Activated T-cell treated with anti-CD3 and anti-CD28 coated beads for 4 hours (primary cell): ENCODE measurements around the gene RCE1.

ENCODE experiments used
- DNase-seq: peaks from one replicate; pipeline ENCODE4 v3.0.0-alpha.2; 2020

Gene RCE1

DNA sequence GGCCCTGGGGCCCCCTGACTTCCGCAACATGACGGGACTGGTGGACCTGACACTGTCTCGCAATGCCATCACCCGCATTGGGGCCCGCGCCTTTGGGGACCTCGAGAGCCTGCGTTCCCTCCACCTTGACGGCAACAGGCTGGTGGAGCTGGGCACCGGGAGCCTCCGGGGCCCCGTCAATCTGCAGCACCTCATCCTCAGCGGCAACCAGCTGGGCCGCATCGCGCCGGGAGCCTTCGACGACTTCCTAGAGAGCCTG is 14.6 kb downstream of the RCE1 start:
- no peak for DNase-seq

DNA sequence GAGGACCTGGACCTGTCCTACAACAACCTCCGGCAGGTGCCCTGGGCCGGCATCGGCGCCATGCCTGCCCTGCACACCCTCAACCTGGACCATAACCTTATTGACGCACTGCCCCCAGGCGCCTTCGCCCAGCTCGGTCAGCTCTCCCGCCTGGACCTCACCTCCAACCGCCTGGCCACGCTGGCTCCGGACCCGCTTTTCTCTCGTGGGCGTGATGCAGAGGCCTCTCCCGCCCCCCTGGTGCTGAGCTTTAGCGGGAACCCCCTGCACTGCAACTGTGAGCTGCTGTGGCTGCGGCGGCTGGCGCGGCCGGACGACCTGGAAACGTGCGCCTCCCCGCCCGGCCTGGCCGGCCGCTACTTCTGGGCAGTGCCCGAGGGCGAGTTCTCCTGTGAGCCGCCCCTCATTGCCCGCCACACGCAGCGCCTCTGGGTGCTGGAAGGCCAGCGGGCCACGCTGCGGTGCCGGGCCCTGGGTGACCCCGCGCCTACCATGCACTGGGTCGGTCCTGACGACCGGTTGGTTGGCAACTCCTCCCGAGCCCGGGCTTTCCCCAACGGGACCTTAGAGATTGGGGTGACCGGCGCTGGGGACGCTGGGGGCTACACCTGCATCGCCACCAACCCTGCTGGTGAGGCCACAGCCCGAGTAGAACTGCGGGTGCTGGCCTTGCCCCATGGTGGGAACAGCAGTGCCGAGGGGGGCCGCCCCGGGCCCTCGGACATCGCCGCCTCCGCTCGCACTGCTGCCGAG is 15.1 kb downstream of the RCE1 start:
- DNase-seq: no peak

DNA sequence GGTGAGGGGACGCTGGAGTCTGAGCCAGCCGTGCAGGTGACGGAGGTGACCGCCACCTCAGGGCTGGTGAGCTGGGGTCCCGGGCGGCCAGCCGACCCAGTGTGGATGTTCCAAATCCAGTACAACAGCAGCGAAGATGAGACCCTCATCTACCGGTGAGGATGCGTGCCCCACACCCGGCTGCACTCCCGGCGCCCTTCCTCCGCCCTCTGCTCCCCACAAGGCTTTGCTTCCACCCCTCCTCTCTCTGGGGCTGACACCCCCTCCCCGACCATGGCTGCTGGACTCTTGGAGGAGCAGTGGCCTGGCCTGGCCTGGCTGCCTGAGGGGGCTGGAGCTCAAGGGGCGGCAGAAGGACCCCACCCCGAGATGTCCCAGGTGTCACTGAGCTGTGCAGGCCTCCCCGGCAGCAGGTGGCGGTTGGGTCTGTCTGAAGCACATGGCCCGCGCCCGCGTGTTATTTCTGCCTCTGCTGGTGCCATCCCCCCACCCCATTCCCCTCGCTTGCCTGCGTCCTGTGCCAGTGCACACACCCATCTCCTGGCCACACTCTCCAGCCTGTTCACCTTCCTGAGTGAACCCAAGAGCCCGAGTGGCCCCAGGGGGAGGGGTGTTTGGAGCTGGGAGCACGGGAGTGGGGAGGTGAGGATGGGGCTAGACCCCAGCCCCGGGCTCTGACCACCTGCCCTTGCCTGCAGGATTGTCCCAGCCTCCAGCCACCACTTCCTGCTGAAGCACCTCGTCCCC is 15.9 kb downstream of the RCE1 start:
- DNase-seq: no peak

DNA sequence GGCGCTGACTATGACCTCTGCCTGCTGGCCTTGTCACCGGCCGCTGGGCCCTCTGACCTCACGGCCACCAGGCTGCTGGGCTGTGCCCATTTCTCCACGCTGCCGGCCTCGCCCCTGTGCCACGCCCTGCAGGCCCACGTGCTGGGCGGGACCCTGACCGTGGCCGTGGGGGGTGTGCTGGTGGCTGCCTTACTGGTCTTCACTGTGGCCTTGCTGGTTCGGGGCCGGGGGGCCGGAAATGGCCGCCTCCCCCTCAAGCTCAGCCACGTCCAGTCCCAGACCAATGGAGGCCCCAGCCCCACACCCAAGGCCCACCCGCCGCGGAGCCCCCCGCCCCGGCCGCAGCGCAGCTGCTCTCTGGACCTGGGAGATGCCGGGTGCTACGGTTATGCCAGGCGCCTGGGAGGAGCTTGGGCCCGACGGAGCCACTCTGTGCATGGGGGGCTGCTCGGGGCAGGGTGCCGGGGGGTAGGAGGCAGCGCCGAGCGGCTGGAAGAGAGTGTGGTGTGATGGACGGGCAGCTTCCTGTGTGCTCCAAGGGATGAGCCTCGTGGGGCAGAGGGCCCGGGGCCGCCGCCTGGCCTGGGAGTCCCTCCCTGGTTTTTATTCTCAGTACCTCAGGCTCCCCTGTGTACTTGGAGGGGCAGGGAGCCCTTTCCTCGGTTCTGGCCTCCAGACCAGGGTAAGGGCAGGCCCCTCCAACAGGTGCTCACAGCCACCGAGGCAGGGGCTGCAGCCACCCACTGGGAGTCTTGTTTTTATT is 16.6 kb downstream of the RCE1 start:
- no peak for DNase-seq

DNA sequence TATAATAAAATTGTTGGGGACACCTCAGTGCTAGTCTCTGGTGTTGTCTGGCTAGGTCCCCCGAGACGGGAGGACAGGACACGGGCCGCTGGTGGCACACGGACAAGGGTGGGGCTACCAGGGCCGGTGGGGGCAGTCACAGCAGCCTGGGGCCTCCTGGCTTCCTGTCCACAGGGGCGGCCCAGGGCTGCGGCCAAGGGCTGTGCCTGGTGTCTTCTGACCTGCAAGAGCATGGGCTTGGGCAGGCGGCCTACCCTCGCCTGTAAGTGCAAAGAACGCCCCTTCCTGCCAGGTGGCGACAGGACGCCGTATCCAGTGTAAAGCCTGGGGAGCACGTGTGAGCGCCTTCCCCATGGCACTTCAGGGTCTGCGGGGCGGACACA is 17.2 kb downstream of the RCE1 start:
- DNase-seq: no peak

DNA sequence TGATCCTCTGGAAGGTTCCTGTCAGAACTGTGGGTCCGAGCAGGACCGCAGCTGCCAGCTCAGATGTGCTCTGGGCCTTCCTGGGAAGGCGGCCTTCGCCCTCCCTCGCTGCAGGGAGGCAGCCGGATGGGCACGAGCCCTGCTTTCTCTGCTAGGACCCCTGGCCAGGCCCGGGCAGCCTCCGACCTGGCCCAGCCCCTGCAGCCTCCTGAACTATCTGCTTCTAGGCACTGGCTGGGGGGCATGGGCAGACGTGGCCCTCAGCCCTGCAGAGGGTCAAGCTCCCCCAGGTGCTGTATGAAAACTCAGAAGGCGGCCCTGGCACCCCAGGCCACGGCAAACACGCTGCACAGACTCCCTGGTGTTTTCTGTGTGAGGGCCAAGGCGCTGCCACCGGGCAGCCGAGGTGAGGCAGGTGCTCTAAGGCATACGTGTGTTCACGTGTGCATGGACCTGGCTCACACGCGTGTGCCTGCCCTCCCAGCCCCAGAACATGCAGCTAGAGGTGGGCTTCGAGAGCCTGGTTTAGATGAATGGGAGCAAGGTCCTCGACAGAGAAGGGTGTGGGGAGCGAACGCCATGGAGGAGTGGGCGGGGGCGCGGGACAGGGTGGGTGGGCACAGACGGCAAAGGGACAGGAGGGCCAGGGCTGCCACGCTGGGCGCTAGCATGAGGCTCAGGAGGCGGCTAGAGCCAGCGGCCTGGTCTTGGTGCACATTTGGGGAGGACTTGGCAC is 18.0 kb downstream of the RCE1 start:
- DNase-seq: no peak

DNA sequence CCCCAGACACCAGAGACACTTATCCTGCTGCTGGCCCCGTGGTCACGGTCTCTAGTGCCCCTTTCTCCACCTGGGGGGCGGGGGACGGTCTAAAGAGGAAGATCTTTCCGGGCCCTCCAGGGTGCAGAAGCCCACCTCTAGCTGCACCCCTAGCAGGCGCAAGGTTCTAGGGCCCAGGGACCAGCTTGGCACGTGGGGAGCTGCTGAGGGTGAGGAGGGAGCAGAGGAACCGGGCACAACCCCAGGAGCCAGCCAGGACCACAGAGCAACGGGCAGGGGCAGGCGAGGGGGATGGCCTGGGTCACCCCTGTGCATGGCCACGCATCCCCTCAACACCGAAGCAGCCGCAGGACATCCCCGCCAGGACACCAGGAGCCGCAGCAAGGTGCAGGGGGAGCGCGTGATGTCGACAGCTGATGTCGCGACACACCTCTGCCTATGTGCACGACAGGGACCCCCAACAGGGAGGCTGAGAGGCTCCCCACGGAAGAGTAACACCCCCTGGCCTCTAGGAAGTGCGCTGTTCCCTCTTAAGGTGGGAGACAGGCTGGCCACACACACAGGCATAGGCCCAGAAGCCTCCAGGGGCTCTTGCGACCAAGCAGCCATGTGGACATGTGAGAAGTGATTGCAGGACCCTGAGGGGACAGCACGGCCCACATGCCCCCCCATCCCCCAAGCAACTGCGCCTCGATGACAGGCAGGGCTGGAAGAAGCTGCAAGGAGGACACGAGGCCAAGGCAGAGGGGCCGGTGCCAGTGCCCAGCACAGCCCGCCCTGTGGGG is 18.7 kb downstream of the RCE1 start:
- DNase-seq: no peak

DNA sequence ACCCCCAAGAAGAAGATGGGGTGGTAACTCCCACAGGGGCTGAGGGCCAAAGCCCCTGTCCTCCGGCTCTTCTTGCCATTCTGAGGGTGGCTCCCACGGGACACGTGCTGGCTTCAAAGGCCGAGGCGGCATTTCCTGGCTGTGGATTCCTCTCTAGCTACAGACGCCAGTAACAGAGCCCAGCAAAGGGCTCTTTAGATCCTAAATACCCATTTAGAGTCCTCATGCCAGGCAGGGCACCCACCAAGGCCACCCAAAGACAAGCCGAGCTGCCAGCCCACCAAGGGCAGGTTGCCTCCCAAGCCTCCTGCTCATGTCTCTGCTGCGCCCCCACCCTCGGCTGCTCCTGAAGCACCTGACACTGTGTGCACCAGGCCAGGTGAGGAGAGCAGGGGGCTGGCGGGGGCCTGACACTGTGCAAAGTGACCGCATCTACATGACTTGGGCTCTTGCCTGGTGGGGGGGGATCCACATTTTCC is 19.4 kb downstream of the RCE1 start:
- DNase-seq: no peak

DNA sequence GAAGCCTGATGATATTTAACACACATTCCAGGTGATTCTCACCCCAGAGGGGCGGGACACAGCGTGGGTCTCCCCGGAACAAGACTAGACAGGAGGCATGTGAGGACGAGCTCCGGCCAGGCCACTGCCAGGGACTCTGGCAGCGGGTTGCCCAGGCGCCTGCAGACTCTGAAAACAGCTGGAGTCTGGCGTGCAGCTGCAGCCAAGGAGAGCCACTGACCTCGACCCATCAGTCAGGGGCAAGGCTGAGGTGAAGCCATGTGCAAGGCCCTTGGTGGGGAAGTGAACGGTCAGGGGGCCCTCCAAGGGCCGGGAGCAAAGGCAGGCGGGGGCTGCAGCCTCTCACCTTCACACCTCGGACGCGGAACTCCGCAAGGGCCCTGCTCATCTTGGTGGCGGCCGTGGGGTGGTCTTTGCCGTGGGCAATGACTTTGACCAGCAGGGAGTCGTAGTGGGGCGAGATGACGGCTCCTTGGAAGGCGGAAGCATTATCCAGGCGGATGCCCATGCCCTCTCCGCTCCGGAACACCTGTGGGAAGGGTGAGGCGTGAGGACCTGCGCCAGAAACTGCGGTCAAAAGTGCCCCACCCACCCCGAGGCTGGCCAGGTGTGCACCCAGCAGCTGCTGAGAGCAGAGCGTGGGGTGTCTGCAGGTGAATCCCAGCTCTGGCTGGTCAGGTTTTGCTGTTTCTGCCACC is 20.3 kb downstream of the RCE1 start:
- DNase-seq: no peak

DNA sequence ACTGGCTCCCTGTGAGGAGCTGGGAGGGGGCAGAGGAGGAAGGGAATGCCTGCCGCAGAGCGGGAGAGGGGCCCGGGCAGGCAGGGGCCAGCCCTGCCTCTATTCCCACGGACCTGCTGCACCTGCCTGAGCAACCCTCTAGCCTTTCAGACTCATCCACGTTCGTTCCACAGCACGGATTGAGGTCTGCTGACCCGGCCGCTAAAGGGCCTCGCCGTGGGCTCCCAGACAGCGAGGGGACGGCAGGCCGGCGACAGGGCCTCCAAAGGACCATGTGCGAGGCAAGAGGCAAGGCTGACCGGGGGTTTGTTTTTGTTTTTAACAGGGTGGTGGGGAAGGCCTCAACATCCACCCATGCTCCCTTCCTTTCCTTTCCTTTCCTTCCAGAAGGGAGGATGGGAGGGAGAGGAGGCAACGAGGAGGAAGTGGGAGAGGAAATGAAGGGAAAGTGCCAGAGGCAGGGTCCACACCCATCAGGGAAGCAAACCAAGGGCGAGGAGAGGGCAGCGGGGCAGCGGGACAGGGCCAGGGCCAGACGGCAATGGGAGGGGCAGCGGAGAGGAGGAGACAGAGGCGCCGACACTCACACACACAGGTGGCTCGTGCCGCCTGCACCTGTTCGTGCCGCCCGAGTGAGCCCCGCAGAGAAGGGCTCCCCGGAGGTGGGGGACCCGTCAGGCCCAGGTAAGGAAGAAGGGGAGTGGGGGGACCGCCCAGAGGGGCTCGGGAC is 21.1 kb downstream of the RCE1 start:
- no peak for DNase-seq

DNA sequence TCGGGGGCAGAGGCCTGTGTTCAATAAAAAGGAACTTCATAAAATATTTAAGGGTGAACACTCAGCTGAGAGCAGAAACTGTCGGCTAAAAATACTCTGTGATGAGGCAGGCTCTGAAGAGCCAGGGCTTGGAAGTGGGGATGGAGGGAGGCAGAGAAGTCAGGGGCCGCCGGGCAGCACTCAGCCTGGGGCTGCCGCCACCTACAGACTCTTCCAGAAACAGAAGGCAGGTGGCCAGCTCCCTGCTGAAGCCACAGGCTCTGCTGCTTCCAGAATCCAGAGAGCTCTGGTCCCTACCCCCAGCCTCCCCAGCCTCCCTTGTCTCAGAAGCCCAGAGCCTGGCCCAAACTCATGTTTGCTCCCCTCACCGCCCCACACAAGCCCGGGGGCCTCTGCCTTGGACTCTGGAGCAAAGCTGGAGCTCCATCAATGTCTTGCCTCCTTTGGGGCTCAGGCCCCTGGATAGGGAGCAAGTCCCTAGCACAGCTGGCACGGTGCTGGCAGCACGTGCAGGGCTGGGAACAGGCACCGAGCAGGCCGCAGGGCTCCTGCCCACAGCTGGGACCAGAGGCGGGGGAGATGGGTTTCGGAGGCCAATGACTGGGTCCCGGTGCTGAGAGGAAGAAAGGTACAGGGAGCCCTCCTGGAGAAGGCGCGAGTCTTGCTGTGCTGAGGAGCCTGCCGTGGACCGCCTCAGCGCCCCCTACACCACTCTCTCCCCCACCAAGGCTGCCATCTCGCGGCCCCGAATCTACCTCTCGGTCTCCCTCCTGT is 21.9 kb downstream of the RCE1 start:
- DNase-seq: no peak

DNA sequence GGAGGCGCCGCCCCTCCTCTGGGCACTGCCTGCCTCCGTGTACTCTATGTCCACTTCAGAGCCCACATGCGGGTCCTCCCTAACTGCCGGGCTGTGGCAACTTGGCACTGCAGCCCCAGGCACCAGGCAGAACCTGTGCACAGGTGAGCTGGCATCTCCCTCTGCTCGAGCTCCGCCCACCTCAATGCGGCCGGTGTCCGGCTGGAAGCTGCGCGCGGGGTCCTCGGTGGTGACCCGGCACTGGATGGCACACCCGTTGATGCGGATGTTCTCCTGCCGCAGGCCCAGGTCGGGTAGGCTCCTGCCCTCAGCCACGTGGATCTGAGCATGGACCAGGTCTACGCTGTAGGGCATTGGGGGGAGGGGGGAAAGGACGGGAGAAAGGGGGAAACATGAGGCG is 22.8 kb downstream of the RCE1 start:
- no peak for DNase-seq

DNA sequence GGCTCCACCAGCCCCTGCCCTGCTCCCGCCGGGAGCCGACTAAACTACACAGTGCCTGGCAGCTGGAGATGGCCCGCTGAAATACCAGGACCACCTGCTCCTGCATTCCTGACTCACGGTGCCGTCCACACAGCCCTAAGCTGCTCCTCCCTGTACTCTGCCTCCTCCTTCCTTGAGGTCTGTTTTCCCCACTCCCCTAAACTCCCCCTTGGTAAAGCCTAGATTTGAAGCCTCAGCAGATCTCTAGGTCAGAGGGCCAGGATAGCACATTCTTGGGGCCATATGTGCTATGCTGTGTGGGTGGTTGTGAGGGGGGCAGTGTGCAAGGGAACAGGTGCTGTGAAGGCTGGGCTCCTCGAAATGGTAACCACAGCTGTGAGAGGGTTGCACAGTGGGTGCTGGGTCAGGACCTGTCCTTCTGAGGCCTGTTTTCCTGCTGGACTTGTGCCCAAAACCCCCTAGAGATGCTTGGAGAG is 23.3 kb downstream of the RCE1 start:
- no peak for DNase-seq

DNA sequence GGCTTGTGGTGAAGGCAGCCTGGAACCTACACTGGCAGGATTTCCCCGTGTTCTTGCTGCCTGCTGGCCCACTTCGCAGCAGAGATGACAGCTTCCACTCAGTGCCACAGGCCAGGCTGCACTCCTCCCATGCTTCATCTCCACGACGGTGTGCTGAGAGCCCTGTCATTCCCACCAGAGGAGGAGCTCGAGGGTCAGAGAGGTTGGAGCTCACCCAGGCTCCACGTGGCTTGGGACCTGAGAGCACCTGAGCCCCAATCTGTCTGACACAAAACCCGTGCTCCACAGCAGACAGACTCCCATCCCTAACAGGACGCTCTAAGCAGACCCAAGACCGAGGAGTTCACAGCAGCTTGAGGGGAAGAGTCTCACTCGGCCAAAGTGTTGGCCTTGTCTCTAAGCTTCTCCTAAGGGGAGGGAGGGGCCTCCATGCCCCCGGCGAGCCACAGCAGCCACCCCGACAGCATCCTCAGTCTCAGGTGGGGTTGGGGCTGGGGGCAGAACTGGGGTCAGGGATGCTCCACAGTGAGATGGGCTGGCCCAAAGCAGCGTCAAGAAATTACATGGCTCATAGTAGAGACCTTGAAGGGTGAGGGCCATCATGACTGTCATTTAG is 24.3 kb downstream of the RCE1 start:
- no peak for DNase-seq

DNA sequence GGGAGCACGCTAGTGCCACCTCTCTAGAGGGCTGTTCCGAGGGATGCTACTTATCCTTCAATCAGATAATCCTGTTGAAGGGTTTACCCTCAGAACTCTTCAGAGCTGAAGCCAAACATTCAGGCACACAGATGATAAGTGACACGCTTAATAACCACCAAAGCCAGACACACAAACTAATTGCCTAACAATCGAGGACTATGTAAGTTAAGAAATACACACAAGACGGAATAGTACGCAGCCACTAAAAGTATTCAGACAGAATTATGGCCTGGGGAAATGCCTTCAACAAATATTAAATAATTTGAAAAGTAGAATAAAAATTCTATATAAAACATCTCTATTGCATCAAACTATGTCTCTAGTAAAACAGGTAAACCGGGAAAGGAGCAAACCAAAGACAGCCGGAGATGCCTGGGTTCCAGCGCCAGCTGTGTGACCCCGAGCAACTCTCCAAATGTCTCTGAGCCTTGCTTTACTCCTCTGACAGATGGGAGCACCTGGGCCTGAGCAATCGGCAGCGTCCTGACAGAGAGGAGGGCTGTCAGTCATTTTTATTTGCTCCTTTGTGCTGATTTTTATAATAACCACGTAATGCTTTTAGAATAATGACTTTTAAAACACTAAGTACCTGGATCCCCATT is 25.0 kb downstream of the RCE1 start:
- no peak for DNase-seq

DNA sequence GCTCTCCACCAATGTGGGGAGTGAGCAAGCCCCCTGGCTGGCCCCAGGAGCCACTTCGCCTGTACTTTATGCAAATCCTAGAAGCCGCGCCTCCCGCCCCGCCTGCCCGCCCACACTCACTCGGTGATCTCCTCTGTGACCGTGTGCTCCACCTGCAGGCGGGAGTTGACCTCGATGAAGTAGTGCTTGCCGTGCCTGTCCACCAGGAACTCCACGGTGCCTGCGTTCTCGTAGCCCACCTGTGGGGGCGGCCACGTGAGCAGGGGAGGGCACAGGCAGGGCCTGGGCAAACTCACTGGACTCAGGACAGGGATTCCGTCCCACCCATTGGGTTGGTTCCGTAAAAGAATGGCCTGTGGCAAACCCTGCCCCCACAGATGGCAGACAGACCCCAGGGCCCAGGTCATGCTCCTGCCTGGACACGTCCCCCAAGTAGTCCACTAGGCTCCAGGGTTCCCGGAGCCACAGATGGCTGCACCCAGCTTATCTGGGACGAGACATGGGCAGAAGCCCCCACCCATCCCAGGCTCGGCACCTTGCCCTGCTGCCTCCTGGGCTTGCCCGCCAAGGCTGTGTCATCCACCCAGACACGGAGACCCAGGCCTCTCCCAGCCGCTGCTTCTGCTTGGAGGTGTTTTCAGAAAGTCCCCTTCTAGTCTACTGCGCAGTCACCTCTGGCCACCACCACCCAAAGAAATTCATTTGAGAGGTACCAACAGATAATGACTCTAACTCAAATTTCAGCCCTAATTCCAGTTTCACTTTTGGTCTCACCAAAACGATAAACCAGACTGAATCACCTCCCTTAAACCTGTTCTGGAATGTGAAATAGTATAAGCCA is 25.7 kb downstream of the RCE1 start:
- peak; percentile 73 for DNase-seq

DNA sequence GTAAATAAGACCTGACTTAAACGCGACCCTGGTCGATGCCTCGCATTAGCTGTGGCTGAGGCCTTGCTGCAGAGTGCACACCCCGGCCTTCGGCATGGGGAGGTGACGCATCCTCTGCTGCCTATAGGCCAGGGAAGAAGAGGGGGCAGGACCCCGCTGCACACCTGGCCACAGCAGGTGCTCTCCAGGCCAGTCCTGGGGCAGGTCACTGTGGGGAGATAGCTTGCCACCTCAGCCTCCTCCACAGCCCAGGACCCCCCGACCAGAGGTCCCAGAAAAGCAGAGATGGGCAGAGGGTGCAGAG is 26.3 kb downstream of the RCE1 start:
- no peak for DNase-seq

DNA sequence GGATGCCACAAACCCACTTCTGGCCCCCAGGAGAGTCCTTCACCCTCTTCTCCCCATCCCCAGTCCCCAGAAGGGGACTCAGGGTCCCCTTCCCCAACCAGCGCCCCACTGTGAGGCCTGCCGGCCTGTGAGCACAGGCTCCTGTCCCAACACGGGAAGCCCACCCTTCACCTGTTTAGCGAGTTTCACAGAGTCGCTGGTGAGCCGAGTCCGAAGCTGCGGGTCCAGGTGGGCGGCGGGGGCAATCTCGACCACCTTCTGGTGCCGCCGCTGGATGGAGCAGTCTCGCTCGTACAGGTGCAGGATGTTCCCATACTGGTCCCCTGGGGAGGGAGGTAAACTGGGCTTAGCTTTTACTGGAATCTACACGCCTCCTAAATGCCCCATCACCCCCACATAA is 26.9 kb downstream of the RCE1 start:
- no peak for DNase-seq
